NCI-H526 (cell line): ENCODE data around the gene BCAR3.
"Not testable (repeated sequence)": the region's sequence is repeated elsewhere in the genome, so short reads cannot be mapped to it uniquely, and the experiment has no call there.

ENCODE experiments used
- DNase-seq, 2 experiments: peaks; one replicate each; lab custom pipeline; 2025; lab: John Stamatoyannopoulos, UW

BCAR3 gene

GRCh38 chr1:93689521-93690223, 8.0 kb upstream of the BCAR3 start:
- peak; percentile 70 to 86 for DNase-seq

- DNase-seq = no peak
Measured at GRCh38 chr1:93687542-93687941, 5.9 kb upstream of the BCAR3 start.

GRCh38 chr1:93686504-93687250, 5.0 kb upstream of the BCAR3 start:
- DNase-seq = no peak

- no peak for DNase-seq
Measured at GRCh38 chr1:93685918-93686317, 4.3 kb upstream of the BCAR3 start.

GRCh38 chr1:93683234-93683633, 1.6 kb upstream of the BCAR3 start:
- DNase-seq = no peak

- DNase-seq = peak; percentile 23 to 76
Measured at GRCh38 chr1:93681989-93682412, 364 bp upstream of the BCAR3 start.

- DNase-seq = peak; percentile 74 to 86
Measured at GRCh38 chr1:93680420-93681100, 1.1 kb downstream of the BCAR3 start.

- no peak for DNase-seq
Measured at GRCh38 chr1:93680076-93680419, 1.6 kb downstream of the BCAR3 start.

- no peak for DNase-seq
Measured at GRCh38 chr1:93679546-93679945, 2.1 kb downstream of the BCAR3 start.

- no peak for DNase-seq
Measured at GRCh38 chr1:93678946-93679480, 2.6 kb downstream of the BCAR3 start.

- DNase-seq = no peak
Measured at GRCh38 chr1:93678491-93678890, 3.1 kb downstream of the BCAR3 start.

- no peak for DNase-seq
Measured at GRCh38 chr1:93677729-93678128, 3.9 kb downstream of the BCAR3 start.

- DNase-seq = no peak
Measured at GRCh38 chr1:93676427-93676826, 5.2 kb downstream of the BCAR3 start.

GRCh38 chr1:93675931-93676330, 5.7 kb downstream of the BCAR3 start:
- no peak for DNase-seq

- DNase-seq = no peak
Measured at GRCh38 chr1:93675271-93675670, 6.4 kb downstream of the BCAR3 start.

GRCh38 chr1:93674071-93674470, 7.6 kb downstream of the BCAR3 start:
- not testable (repeated sequence) for DNase-seq

- no peak for DNase-seq
Measured at GRCh38 chr1:93673163-93673829, 8.3 kb downstream of the BCAR3 start.

- no peak for DNase-seq
Measured at GRCh38 chr1:93672477-93673162, 9.0 kb downstream of the BCAR3 start.

GRCh38 chr1:93672069-93672468, 9.6 kb downstream of the BCAR3 start:
- DNase-seq = no peak

- no peak for DNase-seq
Measured at GRCh38 chr1:93671099-93671621, 10.5 kb downstream of the BCAR3 start.

GRCh38 chr1:93670141-93670540, 11.5 kb downstream of the BCAR3 start:
- DNase-seq = no peak
